GM21529 (cell line): Measurements from ENCODE around the gene SUSD3.

Source experiments
- ATAC-seq: cut with Tn5 transposase; IDR thresholded peaks from one replicate; pipeline ENCODE4 v1.9.1; 2021; ENCODE audit not compliant: unreplicated experiment

Gene SUSD3

GRCh38 chr9:93028448-93029006 lies 30.0 kb upstream of the SUSD3 start:
- no peak for ATAC-seq

- ATAC-seq: no peak
Measured at GRCh38 chr9:93030642-93031628, 27.6 kb upstream of the SUSD3 start.

DNA sequence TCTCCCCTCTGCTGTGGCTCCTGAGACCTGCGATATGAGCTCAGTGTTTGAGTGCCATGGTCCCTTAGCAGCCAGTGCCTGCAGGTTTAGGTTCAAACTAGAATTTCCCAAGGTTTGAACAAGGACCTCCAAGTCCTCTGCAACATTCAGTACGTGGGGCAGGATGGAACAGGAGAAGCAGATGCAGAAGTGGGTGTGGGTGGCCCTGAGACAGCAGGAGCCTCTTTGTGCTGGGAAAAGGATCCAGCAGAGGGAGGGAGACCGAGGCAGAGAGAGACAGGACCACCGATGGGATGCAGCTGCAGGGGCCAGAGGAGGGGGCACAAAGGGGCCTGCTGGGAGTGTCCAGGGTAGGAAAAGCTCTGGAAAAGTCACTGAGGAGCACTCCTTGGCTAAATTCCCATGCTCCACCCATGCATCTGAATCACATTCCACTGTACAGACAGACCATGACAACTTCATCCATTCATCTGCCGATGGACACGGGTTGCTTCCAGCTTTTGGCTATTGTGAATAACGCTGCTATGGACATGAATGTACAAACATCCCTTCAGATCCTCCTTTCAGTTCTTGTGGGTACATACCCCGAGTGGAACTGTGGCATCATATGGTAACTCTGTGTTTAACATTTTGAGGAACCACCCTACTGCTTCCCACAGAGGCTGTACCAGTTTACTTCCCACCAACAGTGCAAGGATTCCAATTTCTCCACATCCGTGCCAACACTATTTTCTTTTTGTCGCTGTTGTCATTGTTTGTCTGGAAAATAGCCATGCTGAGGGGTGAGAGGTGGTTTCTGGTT lies 26.7 kb upstream of the SUSD3 start:
- ATAC-seq: no peak

GRCh38 chr9:93032545-93032944 lies 26.0 kb upstream of the SUSD3 start:
- no peak for ATAC-seq

DNA sequence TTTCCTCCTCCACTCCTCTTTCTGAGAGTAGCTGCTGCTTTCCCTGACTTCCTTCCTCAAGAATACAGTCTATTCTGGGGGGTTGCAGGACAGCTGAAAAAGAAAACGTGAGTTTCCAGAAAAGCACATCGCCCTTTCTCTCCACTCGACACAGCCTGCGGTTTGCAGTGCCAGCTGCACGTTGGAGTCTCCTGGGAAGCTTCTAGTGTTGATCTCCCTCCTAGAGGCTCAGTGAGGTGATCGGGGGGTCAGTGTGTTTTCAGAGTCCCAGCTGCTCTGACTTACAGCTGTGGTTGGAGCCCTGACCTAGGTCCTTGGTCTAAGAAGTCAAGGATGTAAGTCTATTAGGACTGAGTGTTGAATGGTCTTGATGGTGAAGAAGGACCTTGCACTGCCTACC lies 25.0 kb upstream of the SUSD3 start:
- ATAC-seq: no peak

- ATAC-seq: no peak
Measured at GRCh38 chr9:93035106-93035660, 23.3 kb upstream of the SUSD3 start.

DNA sequence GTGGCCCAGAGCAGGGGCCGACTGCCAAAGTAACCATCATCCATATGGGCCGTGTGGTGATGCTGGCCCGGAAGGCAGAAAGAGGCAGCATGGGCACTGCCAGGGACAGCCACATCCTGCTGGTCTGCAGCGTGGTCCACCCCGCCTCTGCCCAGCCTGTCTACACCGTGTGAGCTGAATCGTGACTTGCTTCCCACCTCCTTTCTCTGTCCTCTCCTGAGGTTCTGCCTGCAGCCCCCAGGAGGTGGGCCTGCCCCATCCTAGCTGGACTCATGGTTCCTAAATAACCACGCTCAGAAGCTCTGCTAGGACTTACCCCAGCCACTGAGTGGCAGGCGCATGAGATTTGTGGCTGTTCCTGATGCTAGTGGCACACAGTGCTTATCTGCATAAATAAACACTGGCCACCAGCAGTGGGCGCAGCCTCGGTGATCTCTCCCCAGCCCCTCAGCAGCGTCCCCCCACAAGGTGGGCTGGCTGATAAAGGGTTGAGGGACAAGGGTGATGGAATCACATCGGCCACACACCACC lies 22.6 kb upstream of the SUSD3 start:
- no peak for ATAC-seq

DNA sequence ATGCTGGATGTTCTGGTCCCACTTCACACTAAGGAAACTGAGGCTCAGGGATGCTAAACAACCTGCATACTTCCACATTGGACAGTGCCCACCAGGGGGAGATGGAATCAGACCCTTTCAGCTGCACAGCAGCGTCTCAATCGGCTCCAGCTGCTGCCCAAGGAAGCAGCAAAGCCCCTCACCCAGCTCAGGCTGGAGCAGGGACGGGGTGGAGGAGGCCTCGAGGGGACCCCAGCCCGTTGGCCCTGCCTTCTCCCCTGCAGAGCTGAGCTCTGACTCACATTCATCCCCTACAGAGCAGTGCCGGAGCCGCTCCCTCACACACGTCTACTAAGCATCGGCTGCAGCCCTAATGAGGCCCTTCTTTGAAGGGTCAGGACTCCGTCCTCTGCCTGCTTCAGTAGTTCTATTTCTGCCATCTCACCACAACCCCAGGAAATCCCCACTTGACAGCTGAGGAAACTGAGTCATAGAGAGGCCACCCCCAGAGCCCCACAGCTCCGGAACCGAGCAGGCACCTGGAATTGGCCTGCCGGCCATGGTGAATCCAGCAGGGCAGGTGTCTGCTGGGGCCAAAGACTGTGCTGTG lies 21.5 kb upstream of the SUSD3 start:
- ATAC-seq: no peak

DNA sequence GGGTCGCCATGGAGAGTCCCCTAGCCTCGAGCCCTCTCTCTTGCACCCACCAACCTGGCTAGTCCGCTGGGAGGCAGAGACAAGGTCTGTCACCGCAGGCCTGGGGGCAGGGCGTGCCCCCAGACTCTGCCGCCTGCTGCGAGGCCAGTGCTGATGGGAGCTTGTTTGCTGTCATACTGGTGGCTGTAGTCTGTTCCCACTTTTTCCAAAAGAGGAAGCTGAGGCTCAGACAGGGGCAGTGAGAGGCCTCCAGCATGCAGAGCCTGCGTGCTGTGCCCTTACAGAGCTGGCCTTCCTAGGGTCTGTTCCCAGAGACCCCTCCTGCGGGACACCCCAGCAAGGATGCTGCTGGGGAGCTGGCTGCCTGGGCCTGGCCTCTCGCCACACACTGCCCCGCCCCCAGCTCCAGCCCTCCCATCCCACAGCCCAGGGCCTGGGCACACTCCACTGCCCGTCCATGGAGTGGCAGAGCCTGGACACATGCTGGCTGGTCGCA lies 21.0 kb upstream of the SUSD3 start:
- no peak for ATAC-seq

- ATAC-seq: no peak
Measured at GRCh38 chr9:93038918-93039317, 19.6 kb upstream of the SUSD3 start.

DNA sequence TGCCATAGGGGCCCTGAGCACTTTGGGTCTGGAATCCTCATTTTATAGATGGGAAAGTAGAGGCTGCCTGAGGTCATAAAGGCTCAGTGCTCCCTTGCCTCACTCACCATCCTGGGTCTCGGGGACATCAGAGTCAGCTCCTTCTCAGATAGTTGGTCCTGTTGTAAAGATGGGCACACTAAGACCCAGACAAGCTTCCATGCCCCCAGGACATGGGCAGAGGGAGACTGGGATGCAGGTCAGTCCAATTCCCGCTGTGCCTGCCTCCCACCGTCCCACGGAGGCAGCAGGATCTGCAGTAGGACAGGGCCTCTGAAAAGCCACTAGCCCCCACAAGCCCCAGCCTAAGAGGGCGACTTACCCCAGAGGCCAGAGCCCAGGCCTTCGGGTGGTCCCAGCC lies 19.0 kb upstream of the SUSD3 start:
- no peak for ATAC-seq

- no peak for ATAC-seq
Measured at GRCh38 chr9:93039976-93040375, 18.5 kb upstream of the SUSD3 start.

GRCh38 chr9:93040409-93040808 lies 18.1 kb upstream of the SUSD3 start:
- ATAC-seq: no peak

DNA sequence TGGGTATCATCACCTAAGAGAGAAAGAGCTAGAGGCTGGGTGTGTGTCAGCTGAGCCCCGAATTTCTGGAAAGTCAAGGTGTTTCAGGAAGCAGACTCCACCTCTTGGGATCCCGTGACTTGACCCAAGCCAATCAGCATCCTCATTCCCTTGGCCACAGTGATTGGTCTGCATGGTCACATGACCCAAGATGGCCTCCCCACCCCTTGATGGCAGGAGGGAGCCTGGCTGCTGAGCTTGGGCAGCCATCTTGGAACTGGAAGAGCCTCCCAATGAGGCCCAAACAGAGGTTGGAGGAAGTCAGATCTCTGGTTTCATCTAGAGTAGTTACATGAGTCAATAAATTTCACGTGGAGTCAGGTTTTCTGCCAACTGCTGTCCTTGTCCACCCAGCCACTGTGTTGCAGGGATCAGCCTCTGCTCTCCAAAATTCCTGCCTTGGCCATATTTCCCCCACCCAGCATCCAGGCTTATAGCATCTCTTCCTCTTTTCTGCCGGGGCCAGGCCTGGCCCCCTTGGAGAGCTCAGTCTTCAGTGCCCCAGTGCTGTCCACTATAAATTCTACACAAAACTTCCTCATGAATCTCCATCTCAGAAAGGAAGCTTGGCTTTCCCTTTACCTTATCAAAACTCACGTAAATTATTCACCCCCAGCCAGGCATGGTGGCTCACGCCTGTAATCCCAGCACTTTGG lies 17.2 kb upstream of the SUSD3 start:
- no peak for ATAC-seq

DNA sequence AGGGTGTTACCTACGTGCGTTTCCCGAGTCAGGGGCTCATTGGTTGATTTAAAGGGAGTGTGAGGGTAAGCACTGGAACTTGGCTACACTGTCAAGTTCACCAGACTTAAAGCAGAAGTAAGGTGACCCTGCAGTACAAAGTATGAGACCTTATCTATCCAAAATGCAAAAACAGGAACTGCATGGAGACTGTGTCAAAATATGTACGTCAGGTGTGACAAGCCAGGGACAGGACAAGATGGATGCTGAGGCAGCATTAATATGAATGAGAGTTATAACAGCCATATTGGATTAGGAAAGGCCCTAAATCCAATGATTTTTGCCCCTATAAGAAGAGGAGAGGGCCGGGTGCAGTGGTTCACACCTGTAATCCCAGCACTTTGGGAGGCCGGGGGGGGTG lies 15.4 kb upstream of the SUSD3 start:
- no peak for ATAC-seq

GRCh38 chr9:93045521-93045920 lies 13.0 kb upstream of the SUSD3 start:
- ATAC-seq: no peak

DNA sequence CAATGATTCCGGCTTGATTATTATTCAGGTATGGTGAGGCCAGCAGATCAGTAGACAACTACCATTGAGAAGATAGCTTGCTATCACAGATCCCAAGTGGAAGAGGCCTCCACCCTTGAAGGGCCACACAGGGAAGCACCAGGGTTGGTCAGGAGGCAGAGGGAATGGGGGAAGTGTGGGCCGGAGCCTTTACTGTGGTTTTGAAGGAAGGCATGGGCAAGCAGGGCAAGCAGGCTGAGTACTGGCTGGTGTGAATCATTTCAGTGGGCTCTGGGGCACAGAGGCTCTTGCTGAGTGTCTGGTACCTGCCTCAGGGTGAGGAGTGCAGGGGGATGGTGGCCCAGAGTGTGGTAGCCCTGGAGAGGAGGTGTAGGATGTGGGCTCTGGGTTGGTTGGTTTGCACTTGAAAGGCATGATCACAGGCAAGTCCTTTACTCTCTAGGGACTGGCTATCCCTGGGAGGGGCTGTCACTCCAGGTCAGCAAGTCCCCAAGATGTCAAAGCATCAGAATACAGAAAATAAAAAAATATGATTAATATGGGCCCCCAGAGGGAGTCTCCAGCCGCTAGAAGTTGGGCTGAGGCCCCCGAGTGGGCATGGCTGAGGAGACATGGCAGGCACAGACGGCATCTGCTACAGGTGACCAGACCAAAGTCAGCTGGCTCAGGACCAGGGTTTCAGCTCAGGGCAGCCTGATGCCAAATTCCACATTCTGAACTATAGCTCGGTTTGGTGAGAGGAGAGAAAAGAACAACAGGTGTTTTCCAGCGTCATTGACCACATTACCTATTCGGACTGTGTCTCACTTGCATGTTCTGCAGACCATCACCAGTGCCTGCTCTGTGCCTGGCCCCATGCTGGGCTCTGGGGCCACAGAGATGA lies 9.7 kb upstream of the SUSD3 start:
- ATAC-seq: no peak

- ATAC-seq: no peak
Measured at GRCh38 chr9:93049491-93049890, 9.0 kb upstream of the SUSD3 start.

DNA sequence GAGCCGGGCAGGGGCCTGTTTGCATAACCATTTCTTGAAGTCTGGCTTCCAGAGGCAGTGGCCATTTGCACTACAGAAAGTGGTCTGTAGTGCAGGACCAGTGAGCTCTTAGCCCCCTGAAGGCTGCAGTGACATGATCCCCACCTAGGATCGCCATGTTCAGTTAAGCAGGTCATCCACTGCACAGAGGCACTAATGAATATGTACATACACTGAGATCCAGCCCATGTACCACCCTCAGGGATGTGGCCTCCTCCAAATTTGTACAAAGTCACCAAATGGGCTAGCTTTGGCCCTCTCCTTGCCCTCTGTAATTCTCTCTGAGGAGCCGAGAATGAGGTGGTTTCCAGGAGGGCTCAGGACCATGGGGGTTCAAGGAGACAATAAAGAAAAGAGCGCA lies 8.3 kb upstream of the SUSD3 start:
- no peak for ATAC-seq
